ENCODE results near the gene RFPL1. TPM values are rescaled to one million over a fixed set of nuclear protein-coding genes. Genes with fewer than 3 reads are reported as not detected.

Gene RFPL1
- total RNA-seq, 2 experiments from 2014 or later: not detected

- Mint-ChIP-seq H3K9me3 (no peaks in the 10 kb centered on the region), H3K4me3 (no peak overlapping the region), H3K27me3 (peaks cover 7% of the 10 kb centered on the region), H3K4me1 (no peaks in the 10 kb centered on the region), H3K36me3 (ENCODE audit: low read depth) (no peaks in the 10 kb centered on the region), H3K27ac (no peak overlapping the region)
- ChIA-PET CTCF (no interaction called here), POLR2A (interaction anchor here (0.6 kb wide), 1 partner anchor 21 kb away, joined by 3 read pairs; no protein-coding TSS in a partner anchor)
- DNase-seq: no peak
Observed at GRCh38 chr22:29447906-29448305, 9.5 kb downstream of the RFPL1 start.

DNA sequence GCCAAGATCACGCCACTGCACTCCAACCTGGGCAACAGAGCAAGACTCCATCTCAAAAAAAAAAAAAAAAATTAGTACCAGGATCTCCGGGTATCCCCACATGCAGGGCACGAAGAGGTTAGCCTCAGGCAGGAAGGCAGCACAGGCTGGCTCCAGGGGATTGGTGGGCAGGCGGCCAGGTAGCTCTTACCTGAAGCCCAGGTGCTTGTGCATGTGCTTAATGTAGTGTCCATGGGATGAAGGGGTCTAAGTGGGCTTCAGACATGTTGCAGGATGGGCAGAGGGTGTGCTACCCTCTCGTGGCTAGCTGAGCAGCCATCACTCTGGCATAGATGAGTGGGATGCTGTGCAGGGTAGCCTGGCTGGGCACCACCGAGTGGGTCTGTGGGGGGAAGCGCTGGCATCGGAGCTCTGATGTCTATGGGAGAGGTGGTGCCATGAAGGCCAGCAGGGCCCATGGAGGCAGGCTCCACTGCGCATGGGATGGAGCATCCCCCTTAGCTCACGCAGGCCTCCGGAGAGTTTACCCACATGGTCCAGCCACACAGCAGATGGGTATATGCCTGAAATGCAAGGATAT lies 11.0 kb downstream of the RFPL1 start:
- H3K27me3 Mint-ChIP-seq: no peaks in the 10 kb centered on the region
- ChIA-PET POLR2A (no interaction called here), CTCF (interaction anchor here (0.6 kb wide), 1 partner anchor 18 kb away, joined by 4 read pairs; no protein-coding TSS in a partner anchor)
- H3K4me1 Mint-ChIP-seq: no peaks in the 10 kb centered on the region
- no peak overlapping the region for H3K4me3 Mint-ChIP-seq
- H3K36me3 Mint-ChIP-seq (ENCODE audit: low read depth): no peaks in the 10 kb centered on the region
- no peaks in the 10 kb centered on the region for H3K9me3 Mint-ChIP-seq
- no peak overlapping the region for H3K27ac Mint-ChIP-seq
- no peak for DNase-seq

DNA sequence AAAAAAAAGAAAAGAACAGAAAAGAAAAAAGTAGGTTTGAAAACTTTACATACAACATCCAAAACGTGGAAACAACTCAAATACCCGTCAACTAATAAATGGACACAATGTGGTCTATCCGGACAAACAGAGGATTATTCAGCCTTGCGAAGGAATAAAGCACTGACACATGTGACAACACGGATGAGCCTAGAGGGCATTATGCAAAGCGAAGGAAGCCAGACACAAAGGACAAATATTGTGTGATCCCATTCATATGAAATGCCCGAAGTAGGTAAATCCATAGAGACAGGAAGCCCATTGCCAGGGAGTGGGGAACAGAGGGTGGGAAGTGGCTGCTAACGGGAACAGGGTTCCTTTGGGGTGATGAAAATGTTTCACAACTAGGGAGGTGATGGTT lies 11.8 kb downstream of the RFPL1 start:
- Mint-ChIP-seq H3K4me1 (no peaks in the 10 kb centered on the region), H3K27me3 (no peaks in the 10 kb centered on the region), H3K36me3 (ENCODE audit: low read depth) (no peaks in the 10 kb centered on the region), H3K27ac (no peak overlapping the region), H3K9me3 (no peaks in the 10 kb centered on the region), H3K4me3 (no peak overlapping the region)
- CTCF ChIA-PET: no interaction called here
- no peak for DNase-seq
- POLR2A ChIA-PET: no interaction called here

DNA sequence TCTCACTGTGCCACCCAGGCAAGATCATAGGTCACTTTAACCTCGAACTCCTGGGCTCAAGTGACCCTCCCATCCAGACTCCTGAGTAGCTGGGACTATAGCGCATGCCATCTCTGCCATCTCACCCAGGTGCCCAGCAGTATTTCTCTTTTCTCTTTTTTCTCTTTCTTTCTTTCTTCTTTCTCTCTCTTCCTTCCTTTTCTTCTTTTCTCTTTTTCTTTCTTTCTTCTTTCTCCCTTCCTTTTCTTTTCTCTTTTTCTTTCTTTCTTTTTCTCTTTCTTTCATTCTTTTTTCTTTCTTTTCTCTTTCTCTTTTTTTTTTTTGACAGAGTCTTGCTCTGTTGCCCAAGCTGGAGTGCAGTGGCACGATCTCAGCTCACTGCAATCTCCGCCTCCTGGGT lies 13.5 kb downstream of the RFPL1 start:
- no peaks in the 10 kb centered on the region for H3K4me1 Mint-ChIP-seq
- no peaks in the 10 kb centered on the region for H3K36me3 Mint-ChIP-seq (ENCODE audit: low read depth)
- DNase-seq: no peak
- no peak overlapping the region for H3K27ac Mint-ChIP-seq
- CTCF ChIA-PET: no interaction called here
- H3K9me3 Mint-ChIP-seq: no peaks in the 10 kb centered on the region
- H3K4me3 Mint-ChIP-seq: no peak overlapping the region
- H3K27me3 Mint-ChIP-seq: no peaks in the 10 kb centered on the region
- POLR2A ChIA-PET: no interaction called here

DNA sequence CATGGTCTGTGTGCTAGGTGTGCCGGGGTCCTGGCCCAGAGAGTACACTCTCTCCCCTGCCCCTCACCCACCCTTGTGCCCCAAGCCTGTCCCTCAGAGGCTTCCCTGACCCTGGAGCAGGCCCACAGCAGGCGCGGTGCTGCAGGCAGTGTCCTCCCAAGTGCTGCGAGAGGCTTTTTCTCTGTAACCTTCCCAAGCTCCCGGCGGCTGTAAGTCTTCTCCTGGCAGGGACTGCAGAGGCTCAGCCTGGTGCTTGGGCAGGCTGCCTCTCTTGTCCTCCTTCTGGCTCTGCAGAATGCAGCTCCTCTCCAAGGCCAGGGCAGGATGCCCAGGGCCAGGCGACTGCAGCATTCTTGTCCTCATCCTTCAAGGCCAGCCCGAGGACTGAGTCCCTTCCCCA lies 15.9 kb downstream of the RFPL1 start:
- CTCF ChIA-PET: no interaction called here
- H3K4me1 Mint-ChIP-seq: no peaks in the 10 kb centered on the region
- no peak overlapping the region for H3K27ac Mint-ChIP-seq
- no peak overlapping the region for H3K4me3 Mint-ChIP-seq
- H3K9me3 Mint-ChIP-seq: no peaks in the 10 kb centered on the region
- POLR2A ChIA-PET: no interaction called here
- no peaks in the 10 kb centered on the region for H3K36me3 Mint-ChIP-seq (ENCODE audit: low read depth)
- H3K27me3 Mint-ChIP-seq: no peaks in the 10 kb centered on the region
- no peak for DNase-seq

- no peak for DNase-seq
- no peaks in the 10 kb centered on the region for H3K27me3 Mint-ChIP-seq
- H3K9me3 Mint-ChIP-seq: no peaks in the 10 kb centered on the region
- H3K36me3 Mint-ChIP-seq (ENCODE audit: low read depth): no peaks in the 10 kb centered on the region
- CTCF ChIA-PET: no interaction called here
- POLR2A ChIA-PET: no interaction called here
- no peak overlapping the region for H3K4me3 Mint-ChIP-seq
- no peak overlapping the region for H3K27ac Mint-ChIP-seq
- H3K4me1 Mint-ChIP-seq: no peaks in the 10 kb centered on the region
Observed at GRCh38 chr22:29456211-29456671, 17.9 kb downstream of the RFPL1 start.

GRCh38 chr22:29457730-29458129 lies 19.3 kb downstream of the RFPL1 start:
- DNase-seq: peak; percentile 21
- no peaks in the 10 kb centered on the region for H3K36me3 Mint-ChIP-seq (ENCODE audit: low read depth)
- H3K27ac Mint-ChIP-seq: no peak overlapping the region
- ChIA-PET CTCF (no interaction called here), POLR2A (no interaction called here)
- H3K4me1 Mint-ChIP-seq: no peaks in the 10 kb centered on the region
- no peak overlapping the region for H3K4me3 Mint-ChIP-seq
- no peaks in the 10 kb centered on the region for H3K27me3 Mint-ChIP-seq
- no peaks in the 10 kb centered on the region for H3K9me3 Mint-ChIP-seq

- Mint-ChIP-seq H3K4me3 (no peak overlapping the region), H3K27me3 (no peaks in the 10 kb centered on the region), H3K27ac (no peak overlapping the region), H3K4me1 (no peaks in the 10 kb centered on the region), H3K9me3 (no peaks in the 10 kb centered on the region), H3K36me3 (ENCODE audit: low read depth) (no peaks in the 10 kb centered on the region)
- POLR2A ChIA-PET: no interaction called here
- CTCF ChIA-PET: interaction anchor here (0.6 kb wide), 1 partner anchor 39 kb away, joined by 3 read pairs; no protein-coding TSS in a partner anchor
- no peak for DNase-seq
Observed at GRCh38 chr22:29458551-29458950, 20.2 kb downstream of the RFPL1 start.

DNA sequence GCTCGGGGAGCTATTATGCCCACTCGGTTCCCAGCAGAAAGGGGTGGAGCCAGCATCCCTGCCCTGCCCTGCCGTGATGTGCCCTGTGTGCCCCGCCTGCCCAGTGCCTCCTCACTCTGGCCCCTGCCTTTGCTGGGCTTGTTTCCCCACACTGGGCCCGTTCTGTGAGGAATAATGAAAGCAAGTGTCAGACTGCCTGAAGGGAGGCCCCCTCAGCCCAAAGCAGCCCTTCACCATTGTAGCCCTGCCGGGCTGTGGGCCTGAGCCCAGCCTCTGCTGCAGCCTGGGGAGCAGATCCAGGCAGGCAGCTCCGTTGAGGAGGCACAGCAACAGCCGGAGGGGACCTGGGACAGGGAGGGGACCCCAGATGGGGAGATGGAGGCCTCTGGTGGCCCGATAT lies 21.4 kb downstream of the RFPL1 start:
- CTCF ChIA-PET: no interaction called here
- H3K27me3 Mint-ChIP-seq: no peaks in the 10 kb centered on the region
- no peak overlapping the region for H3K4me3 Mint-ChIP-seq
- H3K27ac Mint-ChIP-seq: no peak overlapping the region
- POLR2A ChIA-PET: no interaction called here
- DNase-seq: no peak
- no peaks in the 10 kb centered on the region for H3K9me3 Mint-ChIP-seq
- no peaks in the 10 kb centered on the region for H3K36me3 Mint-ChIP-seq (ENCODE audit: low read depth)
- H3K4me1 Mint-ChIP-seq: no peaks in the 10 kb centered on the region

- POLR2A ChIA-PET: no interaction called here
- H3K4me1 Mint-ChIP-seq: no peaks in the 10 kb centered on the region
Observed at GRCh38 chr22:29461263-29461662, 22.9 kb downstream of the RFPL1 start.

DNA sequence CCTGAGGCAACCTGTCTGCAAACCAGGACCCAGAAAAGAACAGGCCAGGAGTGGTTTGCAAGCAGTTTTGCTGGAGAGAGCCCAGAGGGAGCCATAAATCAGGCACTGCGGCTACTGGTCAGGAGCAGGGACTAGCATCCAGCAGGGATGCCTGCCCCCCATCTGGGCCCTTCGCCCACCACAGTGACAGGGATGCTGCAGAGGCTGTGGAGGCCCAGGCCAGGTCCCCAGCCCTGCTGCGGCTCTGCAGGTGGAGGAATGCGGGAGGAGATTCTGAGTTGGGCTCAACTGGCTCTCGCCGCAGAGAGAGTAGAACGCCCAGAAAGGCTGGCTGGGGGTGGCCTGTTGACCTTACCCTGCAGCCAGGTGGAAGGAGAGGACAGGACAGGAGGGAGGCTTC lies 25.2 kb downstream of the RFPL1 start:
- H3K4me1 Mint-ChIP-seq: no peaks in the 10 kb centered on the region
- H3K27ac Mint-ChIP-seq: no peak overlapping the region
- no peak for DNase-seq
- no peaks in the 10 kb centered on the region for H3K27me3 Mint-ChIP-seq
- H3K4me3 Mint-ChIP-seq: no peak overlapping the region
- no peaks in the 10 kb centered on the region for H3K9me3 Mint-ChIP-seq
- ChIA-PET CTCF (no interaction called here), POLR2A (no interaction called here)
- H3K36me3 Mint-ChIP-seq (ENCODE audit: low read depth): no peaks in the 10 kb centered on the region

More at GRCh38 chr22:29461263-29461662, 22.9 kb downstream of the RFPL1 start:
- H3K9me3 Mint-ChIP-seq: no peaks in the 10 kb centered on the region
- no peak for DNase-seq
- H3K27me3 Mint-ChIP-seq: no peaks in the 10 kb centered on the region
- CTCF ChIA-PET: interaction anchor here (0.7 kb wide), 1 partner anchor 241 kb away, joined by 3 read pairs; no protein-coding TSS in a partner anchor
- no peak overlapping the region for H3K27ac Mint-ChIP-seq
- no peak overlapping the region for H3K4me3 Mint-ChIP-seq
- no peaks in the 10 kb centered on the region for H3K36me3 Mint-ChIP-seq (ENCODE audit: low read depth)

DNA sequence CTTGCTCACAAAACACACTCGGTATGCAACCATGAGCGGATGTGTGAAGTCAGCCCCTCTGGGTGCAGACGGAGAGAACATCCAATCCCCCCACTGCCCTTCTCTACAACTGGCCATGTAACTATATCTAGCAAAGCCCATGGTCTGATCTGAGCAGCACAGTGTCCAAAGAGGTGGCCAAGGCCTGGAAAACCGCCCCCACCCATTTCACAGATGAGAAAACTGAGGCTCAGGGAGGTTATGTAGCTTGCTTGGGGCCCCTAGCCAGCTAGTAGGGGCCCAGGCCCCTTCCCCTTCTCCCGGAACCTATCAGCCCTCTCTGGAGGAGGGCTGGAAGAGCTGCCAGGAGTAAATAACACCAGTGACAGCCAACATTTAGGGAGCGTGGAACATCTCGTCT lies 26.2 kb downstream of the RFPL1 start:
- Mint-ChIP-seq H3K36me3 (ENCODE audit: low read depth) (no peaks in the 10 kb centered on the region), H3K27ac (no peak overlapping the region), H3K9me3 (no peaks in the 10 kb centered on the region), H3K4me3 (no peak overlapping the region), H3K4me1 (no peaks in the 10 kb centered on the region), H3K27me3 (peaks cover 7% of the 10 kb centered on the region)
- POLR2A ChIA-PET: no interaction called here
- CTCF ChIA-PET: interaction anchor here (1.2 kb wide), 1 partner anchor 443 kb away, joined by 4 read pairs; no protein-coding TSS in a partner anchor
- no peak for DNase-seq

- CTCF ChIA-PET: interaction anchor here (0.5 to 1.2 kb wide), 2 partner anchors 11 to 202 kb away, joined by 3 to 4 read pairs; no protein-coding TSS in a partner anchor
- Mint-ChIP-seq H3K27me3 (peaks cover 16% of the 10 kb centered on the region), H3K4me1 (peaks cover 10% of the 10 kb centered on the region), H3K4me3 (peak overlapping the region; percentile 67), H3K36me3 (ENCODE audit: low read depth) (no peaks in the 10 kb centered on the region), H3K9me3 (no peaks in the 10 kb centered on the region), H3K27ac (no peak overlapping the region)
- no peak for DNase-seq
- POLR2A ChIA-PET: interaction anchor here (0.7 kb wide), 1 partner anchor 22 kb away, joined by 3 read pairs; no protein-coding TSS in a partner anchor
Observed at GRCh38 chr22:29469755-29470154, 31.4 kb downstream of the RFPL1 start.
